IMR-90 (cell line): Measurements from ENCODE around the gene P4HA2. TPM values are rescaled to one million over a fixed set of nuclear protein-coding genes. Genes with fewer than 3 reads are reported as not detected.

ENCODE experiments used
- ATAC-seq: fragments of 200-7000 bp; cut with Tn5 transposase; 2 replicates; pipeline ENCODE4 v1.9.1; 2020; ENCODE audit warnings: low read depth, mild to moderate bottlenecking, moderate library complexity
- BruUV-seq: library from RNA; stranded (reverse); fragments of 400-500 nt; replicated peaks from 2 replicates; lab custom pipeline; 2021; lab: Mats Ljungman, UMichigan
- CTCF ChIA-PET: fragments of 300-600 bp; formaldehyde crosslinking; extraction: SDS; loops from one replicate; lab custom pipeline; 2021; ENCODE audit warnings: antibody characterized with exemption; lab: Yijun Ruan, JAX
- POLR2A ChIA-PET: fragments of 300-600 bp; sonication (Branson Sonifier 250); formaldehyde crosslinking; loops from one replicate; lab custom pipeline; 2022; ENCODE audit warnings: antibody characterized with exemption; ENCODE audit not compliant: unreplicated experiment; lab: Charles Lee
- DNase-seq: peaks from one replicate; pipeline ENCODE4 v3.0.0; 2013
- H2AFZ ChIP-seq: replicated peaks from 2 replicates; pipeline ENCODE3; 2013; ENCODE audit warnings: low read length, mild to moderate bottlenecking; ENCODE audit not compliant: poor library complexity
- H2AK5ac ChIP-seq: 2 replicates; pipeline ENCODE4 v1.6.1; 2013; ENCODE audit warnings: low read depth, low read length, inconsistent platforms
- H2AK9ac ChIP-seq: replicated peaks from 2 replicates; pipeline ENCODE3; 2013; ENCODE audit warnings: mild to moderate bottlenecking, low read depth, low read length, moderate library complexity; ENCODE audit not compliant: poor library complexity
- H2BK120ac ChIP-seq: 2 replicates; pipeline ENCODE4 v1.6.1; 2013; ENCODE audit warnings: low read depth, low read length, inconsistent platforms
- H2BK15ac ChIP-seq: 3 replicates; pipeline ENCODE4 v1.6.1; 2013; ENCODE audit warnings: low read depth, low read length, inconsistent platforms
- H2BK20ac ChIP-seq: 2 replicates; pipeline ENCODE4 v1.6.1; 2013; ENCODE audit warnings: low read depth, mild to moderate bottlenecking, inconsistent platforms, low read length, moderate library complexity
- H2BK5ac ChIP-seq: 2 replicates; pipeline ENCODE4 v1.6.1; 2013; ENCODE audit warnings: mild to moderate bottlenecking, low read depth, low read length, inconsistent platforms; ENCODE audit not compliant: poor library complexity, severe bottlenecking
- H3K14ac ChIP-seq: replicated peaks from 2 replicates; pipeline ENCODE4 v1.6.1; 2013; ENCODE audit warnings: low read depth, low read length, inconsistent platforms
- H3K18ac ChIP-seq: 2 replicates; pipeline ENCODE4 v1.6.1; 2013; ENCODE audit warnings: low read depth, low read length, control low read depth
- H3K23ac ChIP-seq: 2 replicates; pipeline ENCODE4 v1.6.1; 2013; ENCODE audit warnings: low read depth, low read length, inconsistent platforms
- H3K27ac ChIP-seq: 2 replicates; pipeline ENCODE4 v1.5.1; 2013; ENCODE audit warnings: mild to moderate bottlenecking, control low read depth, low read length; ENCODE audit not compliant: insufficient read depth
- H3K27me3 ChIP-seq: 2 replicates; pipeline ENCODE4 v1.6.1; 2013; ENCODE audit warnings: low read length; ENCODE audit not compliant: control insufficient read depth, insufficient read depth
- H3K36me3 ChIP-seq: 2 replicates; pipeline ENCODE4 v1.6.1; 2013; ENCODE audit warnings: low read length, mixed read lengths; ENCODE audit not compliant: control insufficient read depth, insufficient read depth
- H3K4ac ChIP-seq: 2 replicates; pipeline ENCODE4 v1.6.1; 2013; ENCODE audit warnings: low read depth, low read length, inconsistent platforms
- H3K4me1 ChIP-seq: 2 replicates; pipeline ENCODE4 v1.6.1; 2013; ENCODE audit warnings: low read length, mixed read lengths; ENCODE audit not compliant: control insufficient read depth, insufficient read depth
- H3K4me2 ChIP-seq: 2 replicates; pipeline ENCODE4 v1.6.1; 2013; ENCODE audit warnings: low read depth, mild to moderate bottlenecking, control low read depth, low read length, moderate library complexity
- H3K4me3 ChIP-seq: 2 replicates; pipeline ENCODE4 v1.5.1; 2013; ENCODE audit warnings: low read depth, mild to moderate bottlenecking, control low read depth, low read length, moderate library complexity; ENCODE audit not compliant: insufficient read depth
- H3K56ac ChIP-seq: 2 replicates; pipeline ENCODE4 v1.6.1; 2013; ENCODE audit warnings: low read length, inconsistent platforms; ENCODE audit not compliant: insufficient read depth; ENCODE audit errors: extremely low read depth
- H3K79me1 ChIP-seq, 2 experiments: 2 replicates each; pipeline ENCODE4 v1.6.1; 2013; ENCODE audit warnings: low read length in 2 of 2, inconsistent platforms in 1 of 2, low read depth in 1 of 2
- H3K9ac ChIP-seq: 2 replicates; pipeline ENCODE4 v1.6.1; 2013; ENCODE audit warnings: low read depth, low read length, control low read depth
- H3K9me1 ChIP-seq: 2 replicates; pipeline ENCODE4 v1.6.1; 2013; ENCODE audit warnings: low read length, inconsistent platforms; ENCODE audit not compliant: insufficient read depth
- H3K9me3 ChIP-seq: 2 replicates; pipeline ENCODE4 v1.6.1; 2013; ENCODE audit warnings: low read length; ENCODE audit not compliant: control insufficient read depth, insufficient read depth
- H4K20me1 ChIP-seq: 2 replicates; pipeline ENCODE4 v1.6.1; 2013; ENCODE audit warnings: low read length, inconsistent platforms; ENCODE audit not compliant: insufficient read depth
- H4K5ac ChIP-seq: 2 replicates; pipeline ENCODE4 v1.6.1; 2013; ENCODE audit warnings: mild to moderate bottlenecking, low read depth, low read length, control low read depth
- H4K8ac ChIP-seq, 2 experiments: 2 replicates each; pipeline ENCODE4 v1.6.1; 2013; ENCODE audit warnings: low read depth in 2 of 2, low read length in 2 of 2, control low read depth in 1 of 2, inconsistent platforms in 1 of 2
- H4K91ac ChIP-seq: 2 replicates; pipeline ENCODE4 v1.6.1; 2013; ENCODE audit warnings: low read depth, low read length, inconsistent platforms; ENCODE audit not compliant: insufficient read depth
- CTCF ChIP-seq: conservative IDR thresholded peaks from 2 replicates; pipeline ENCODE4 v1.5.1; 2012; ENCODE audit warnings: mild to moderate bottlenecking, low read depth, low read length, improper control_type of control experiment
- RAD21 ChIP-seq: IDR thresholded peaks from 2 replicates; pipeline ENCODE4 v1.6.1; 2012; ENCODE audit warnings: low read length, improper control_type of control experiment
- SMC3 ChIP-seq: fragments of 150-350 bp; IDR thresholded peaks from 2 replicates; pipeline ENCODE4 v1.6.1; 2016; ENCODE audit warnings: low read depth, mild to moderate bottlenecking, antibody characterized with exemption, low read length, moderate library complexity
- USF2 ChIP-seq: fragments of 150-350 bp; IDR thresholded peaks from 2 replicates; pipeline ENCODE4 v1.6.1; 2017; ENCODE audit warnings: mild to moderate bottlenecking, antibody characterized with exemption, low read length, low read depth
- WGBS, 2 experiments: methylation state at CpG; one replicate each; pipeline versions ENCODE4 v1.1.5 to v1.1.7; 2013; ENCODE audit warnings: missing lambda C conversion rate in 2 of 2; ENCODE audit not compliant: insufficient read length in 1 of 2; ENCODE audit errors: extremely low coverage in 2 of 2; 5-methylcytosine and 5-hydroxymethylcytosine counted together
- dilution Hi-C: fragments of 300-500 bp; cut with HindIII; formaldehyde crosslinking; loops from one replicate; pipeline ENCODE4 v1.14.3; 2018; ENCODE audit warnings: low sequenced_read_pairs; ENCODE audit not compliant: unreplicated experiment
- in situ Hi-C: fragments of 300-500 bp; cut with MboI; formaldehyde crosslinking; loops from 3 replicates; pipeline ENCODE4 v1.14.3; 2019; ENCODE audit warnings: low sequenced_read_pairs, inconsistent platforms, mixed read lengths
- intact Hi-C: fragments of 100-400 bp; cut with micrococcal nuclease; formaldehyde crosslinking; loops from 2 replicates; pipeline ENCODE4 v1.10.0; 2022
- polyA plus RNA-seq, 3 experiments: library from polyadenylated mRNA; depleted of rRNA; stranded (reverse); fragments of >200 nt; gene quantifications; 2 replicates each; pipeline ENCODE4 v1.2.3, GENCODE V29; 2012; ENCODE audit warnings: low replicate concordance in 1 of 3
- total RNA-seq: library from RNA; depleted of rRNA; stranded (reverse); fragments of >200 nt; gene quantifications from 2 replicates; pipeline ENCODE4 v1.2.3, GENCODE V29; 2012

Gene P4HA2
- total and polyA plus RNA-seq, 2 of the 4 experiments (the other 2 are of a cell fraction): 186 to 225 TPM

GRCh38 chr5:132180134-132180745, 47.4 kb downstream of the P4HA2 start:
- H3K18ac ChIP-seq: no peak overlapping the region
- TF ChIP-seq CTCF (peak; percentile 88), USF2 (no peak), RAD21 (peak; percentile 72), SMC3 (peak; percentile 77)
- no peak overlapping the region for H2BK5ac ChIP-seq
- dilution Hi-C loops (no loop called here), in situ Hi-C loops (loop anchor here (5.0 kb wide), 1 partner anchor 113 kb away; no protein-coding TSS in a partner anchor), intact Hi-C loops (loop anchor here (2.0 to 5.0 kb wide), 3 partner anchors 115 to 207 kb away; partner anchors contain the start of gene SLC22A5)
- no peak overlapping the region for H2BK120ac ChIP-seq
- H3K9me1 ChIP-seq: 0 out of 2 replicates have a peak, but pooled peaks cover 3% of the 10 kb centered on the region
- H3K4ac ChIP-seq: no peak overlapping the region
- no peak overlapping the region for H2AK5ac ChIP-seq
- H3K4me2 ChIP-seq: peak overlapping the region; percentile 48; the same call in 1 of the 2 replicates
- H3K4me3 ChIP-seq: no peak overlapping the region
- H4K91ac ChIP-seq: no peak overlapping the region
- no CpG with 5 or more reads among the region's 8 CpGs for WGBS, 2 experiments
- no peak overlapping the region for H3K27ac ChIP-seq
- no peak overlapping the region for H3K14ac ChIP-seq
- peak overlapping the region; percentile 4; the same call in 1 of the 2 replicates for H4K5ac ChIP-seq
- no peak overlapping the region for H2AK9ac ChIP-seq
- no TSS peak for BruUV-seq
- no peaks in the 10 kb centered on the region for H3K9me3 ChIP-seq
- H3K36me3 ChIP-seq: no peaks in the 10 kb centered on the region
- peak overlapping the region in 1 of 2 experiments; percentile 46; a peak in 1 of 4 replicates for H4K8ac ChIP-seq
- H4K20me1 ChIP-seq: no peaks in the 10 kb centered on the region
- H2BK20ac ChIP-seq: no peak overlapping the region
- H3K56ac ChIP-seq: no peak overlapping the region
- peaks cover 2% of the 10 kb centered on the region; the same call in 1 of the 2 replicates for H3K4me1 ChIP-seq
- H3K27me3 ChIP-seq: no peaks in the 10 kb centered on the region
- no peak overlapping the region for H3K23ac ChIP-seq
- ChIA-PET POLR2A (no interaction called here), CTCF (interaction anchor here (0.6 to 1.4 kb wide), 19 partner anchors 9 to 650 kb away, joined by 3 to 12 read pairs (median 3); partner anchors contain the start of gene IRF1)
- no peak overlapping the region for H2BK15ac ChIP-seq
- peak overlapping the region; percentile 47 for H2AFZ ChIP-seq
- ATAC-seq (peak; percentile 75), DNase-seq (peak; percentile 74)
- no peaks in the 10 kb centered on the region for H3K79me1 ChIP-seq
- H3K9ac ChIP-seq: no peak overlapping the region
